ENCODE results near the gene ATG3.
A peak's percentile ranks its signal among the peaks of the same experiment; 100 is the strongest.

ATG3 gene

DNA sequence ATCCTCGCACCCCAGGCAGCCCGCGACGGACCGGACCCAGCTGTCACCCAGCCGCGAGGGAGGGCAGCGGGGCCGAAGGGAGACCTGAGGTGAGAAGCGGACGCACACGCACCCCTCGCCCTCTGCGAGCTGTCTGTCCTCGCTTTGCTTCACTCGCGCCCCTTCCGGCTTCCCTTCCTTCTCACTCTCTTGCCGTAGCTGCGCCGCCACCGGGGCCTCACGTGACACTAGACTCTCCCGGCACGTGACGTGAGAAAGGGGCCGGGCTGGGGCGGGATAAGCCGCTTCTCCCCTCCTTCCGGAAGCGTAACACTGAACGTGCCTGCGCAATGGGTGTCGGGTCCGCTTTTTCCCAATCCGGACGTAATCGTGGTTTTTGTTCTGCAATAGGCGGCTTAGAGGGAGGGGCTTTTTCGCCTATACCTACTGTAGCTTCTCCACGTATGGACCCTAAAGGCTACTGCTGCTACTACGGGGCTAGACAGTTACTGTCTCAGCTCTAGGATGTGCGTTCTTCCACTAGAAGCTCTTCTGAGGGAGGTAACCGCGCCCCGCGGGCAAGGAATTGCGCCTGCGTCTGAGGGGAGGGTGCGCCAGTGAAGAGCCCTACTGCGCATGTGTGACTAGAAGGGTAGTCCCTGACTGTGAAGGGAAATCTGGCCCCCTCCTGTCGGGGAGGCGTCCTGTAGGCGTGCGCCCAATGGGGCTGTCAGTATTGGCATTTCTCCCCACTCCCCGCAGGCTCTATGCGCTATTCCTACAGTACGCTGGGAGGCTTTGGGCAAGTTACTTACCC is at the start of gene ATG3, which contains the start of gene SLC35A5:
ATG3 (minus strand) TSS at position 229 of the 796 bp plus-strand sequence. CDS start 434 bp downstream, outside the sequence.
SLC35A5 (plus strand) TSS at position 312 of the 796 bp plus-strand sequence. CDS start 1,359 bp downstream, outside the sequence.
- TF ChIP-seq, protein P1, sequence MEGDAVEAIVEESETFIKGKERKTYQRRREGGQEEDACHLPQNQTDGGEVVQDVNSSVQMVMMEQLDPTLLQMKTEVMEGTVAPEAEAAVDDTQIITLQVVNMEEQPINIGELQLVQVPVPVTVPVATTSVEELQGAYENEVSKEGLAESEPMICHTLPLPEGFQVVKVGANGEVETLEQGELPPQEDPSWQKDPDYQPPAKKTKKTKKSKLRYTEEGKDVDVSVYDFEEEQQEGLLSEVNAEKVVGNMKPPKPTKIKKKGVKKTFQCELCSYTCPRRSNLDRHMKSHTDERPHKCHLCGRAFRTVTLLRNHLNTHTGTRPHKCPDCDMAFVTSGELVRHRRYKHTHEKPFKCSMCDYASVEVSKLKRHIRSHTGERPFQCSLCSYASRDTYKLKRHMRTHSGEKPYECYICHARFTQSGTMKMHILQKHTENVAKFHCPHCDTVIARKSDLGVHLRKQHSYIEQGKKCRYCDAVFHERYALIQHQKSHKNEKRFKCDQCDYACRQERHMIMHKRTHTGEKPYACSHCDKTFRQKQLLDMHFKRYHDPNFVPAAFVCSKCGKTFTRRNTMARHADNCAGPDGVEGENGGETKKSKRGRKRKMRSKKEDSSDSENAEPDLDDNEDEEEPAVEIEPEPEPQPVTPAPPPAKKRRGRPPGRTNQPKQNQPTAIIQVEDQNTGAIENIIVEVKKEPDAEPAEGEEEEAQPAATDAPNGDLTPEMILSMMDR (IDR thresholded peaks at IDR 0.05; ENCODE audit: extremely low read depth, missing control alignments), result no peak
- peak; percentile 94 for DNase-seq (ENCODE audit: low spot score)

DNA sequence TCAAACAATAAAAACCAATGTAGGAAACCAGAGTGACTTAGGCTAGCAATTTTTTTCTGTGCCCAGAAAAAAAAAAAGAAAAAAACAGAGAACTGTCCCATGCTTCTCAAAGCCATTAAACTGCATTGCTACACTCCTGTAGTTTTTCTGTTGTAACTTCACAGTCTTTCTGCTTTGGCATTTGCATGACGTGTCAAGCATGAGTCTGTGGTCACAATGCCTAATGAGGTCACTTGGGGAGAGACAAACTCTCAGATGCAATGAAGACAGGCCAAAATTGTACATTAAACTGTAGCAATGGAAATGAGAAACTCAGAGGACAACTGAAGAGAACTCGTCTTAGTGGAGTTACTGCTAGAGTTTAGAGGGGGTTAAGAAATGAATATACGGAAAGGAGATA is 48.4 kb upstream of the ATG3 start:
- no peak for DNase-seq (ENCODE audit: low spot score)
- TF ChIP-seq, protein P1 (IDR thresholded peaks at IDR 0.05; ENCODE audit: extremely low read depth, missing control alignments), result no peak

DNA sequence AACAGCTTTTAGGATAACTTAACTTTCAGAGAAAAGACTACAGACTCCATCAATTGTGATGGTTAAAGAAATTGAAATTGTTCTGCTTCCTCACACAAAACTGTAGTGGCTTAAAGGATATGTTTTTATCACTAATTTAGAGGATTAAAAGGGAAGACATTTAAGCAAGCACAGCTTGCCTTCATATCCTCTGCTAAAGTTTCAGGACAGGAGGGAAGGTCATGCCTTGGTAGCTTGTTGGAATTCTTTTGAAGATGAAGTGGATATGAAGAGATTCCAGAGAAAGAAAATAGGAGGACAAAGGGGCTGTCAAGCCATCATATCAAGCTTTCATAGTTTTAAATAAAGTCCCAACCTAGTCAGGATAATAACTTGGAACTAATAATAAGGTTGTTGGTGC is 46.1 kb upstream of the ATG3 start:
- DNase-seq (ENCODE audit: low spot score), result no peak
- TF ChIP-seq, protein P1 (IDR thresholded peaks at IDR 0.05; ENCODE audit: extremely low read depth, missing control alignments), result no peak

DNA sequence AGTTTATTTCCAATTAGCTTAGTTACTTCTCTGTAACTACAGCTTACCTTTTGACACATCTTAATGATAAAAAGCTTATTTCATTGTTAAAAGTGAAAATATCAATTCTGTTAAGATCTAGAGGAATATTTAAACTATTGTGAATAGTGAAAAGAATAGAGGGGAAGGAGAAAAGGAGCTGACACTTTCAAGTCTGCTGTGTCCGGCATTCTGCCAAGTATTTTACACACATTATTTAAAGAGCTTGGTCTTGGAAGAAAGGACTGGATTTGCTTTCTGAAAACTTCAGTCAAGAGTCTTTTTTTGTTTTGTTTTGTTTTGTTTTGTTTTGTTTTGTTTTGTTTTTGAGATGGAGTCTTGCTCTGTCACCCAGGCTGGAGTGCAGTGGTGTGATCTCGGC is 44.3 kb upstream of the ATG3 start:
- TF ChIP-seq, protein P1 (IDR thresholded peaks at IDR 0.05; ENCODE audit: extremely low read depth, missing control alignments), result no peak
- no peak for DNase-seq (ENCODE audit: low spot score)

DNA sequence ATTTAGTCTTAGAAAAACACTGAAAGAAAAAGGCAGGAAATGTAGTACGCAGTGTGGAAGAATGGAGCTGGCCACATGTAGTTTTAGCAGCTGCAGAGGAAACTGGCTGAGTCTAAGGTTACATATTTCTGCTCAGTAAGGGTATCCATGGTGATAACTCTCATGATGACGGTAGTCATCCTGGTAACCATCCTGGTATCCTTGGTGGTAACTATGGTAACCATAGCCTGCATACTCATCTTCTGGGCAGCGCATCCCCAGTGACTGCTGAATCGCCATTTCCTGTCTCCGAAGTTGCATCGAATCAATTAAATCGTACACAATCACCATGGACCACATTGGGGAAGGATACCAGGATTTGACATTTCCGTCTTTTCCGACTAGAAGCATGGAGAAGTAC is 43.5 kb upstream of the ATG3 start:
- TF ChIP-seq, protein P1 (IDR thresholded peaks at IDR 0.05; ENCODE audit: extremely low read depth, missing control alignments), result no peak
- no peak for DNase-seq (ENCODE audit: low spot score)

DNA sequence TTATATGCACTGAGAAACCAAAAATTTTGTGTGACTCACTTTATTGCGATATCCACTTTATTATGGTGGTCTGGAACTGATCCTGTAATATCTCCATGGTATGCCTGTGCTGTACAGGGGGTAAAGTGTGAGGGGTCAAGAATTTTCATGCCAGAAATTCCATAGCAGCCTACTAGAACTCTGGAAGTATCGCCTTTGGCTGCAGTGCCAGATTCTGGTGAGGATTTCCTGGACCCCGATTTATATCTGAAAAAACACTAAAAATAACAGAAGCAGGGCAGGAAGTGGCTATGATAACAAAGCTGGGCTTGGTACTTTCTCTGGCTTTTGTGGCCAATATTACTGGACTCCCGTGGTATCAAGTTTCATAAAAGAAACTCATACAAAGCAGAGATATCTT is 42.8 kb upstream of the ATG3 start:
- TF ChIP-seq, protein P1 (IDR thresholded peaks at IDR 0.05; ENCODE audit: extremely low read depth, missing control alignments), result no peak
- no peak for DNase-seq (ENCODE audit: low spot score)

DNA sequence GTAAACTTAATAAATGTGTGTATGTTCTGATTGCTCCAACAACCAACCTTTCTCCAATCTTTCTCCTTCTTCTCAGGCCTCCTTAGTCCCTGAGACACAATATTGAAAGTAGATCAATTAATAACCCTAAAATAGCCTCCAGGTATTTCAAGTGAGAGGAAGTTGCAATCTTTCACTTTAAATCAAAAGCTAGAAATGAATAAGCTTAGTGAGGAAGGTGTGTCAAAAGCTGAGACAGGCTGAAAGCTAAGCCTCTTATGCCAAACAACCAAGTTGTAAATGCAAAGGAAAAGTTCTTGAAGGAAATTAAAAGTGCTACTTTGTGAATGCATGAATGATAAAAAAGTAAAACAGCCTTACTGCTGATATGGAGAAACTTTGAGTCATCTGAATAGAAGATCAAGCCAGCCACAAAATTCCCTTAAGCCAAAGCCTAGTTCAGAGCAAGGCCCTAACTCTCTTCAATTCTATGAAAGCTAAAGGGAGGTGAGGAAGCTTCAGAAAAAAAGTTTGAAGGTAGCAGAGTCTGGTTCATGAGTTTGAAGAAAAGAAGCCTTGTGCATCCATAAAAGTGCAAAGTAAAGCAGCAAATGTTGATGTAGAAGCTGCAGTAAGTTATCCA is 40.6 kb upstream of the ATG3 start:
- TF ChIP-seq, protein P1 (IDR thresholded peaks at IDR 0.05; ENCODE audit: extremely low read depth, missing control alignments), result no peak
- no peak for DNase-seq (ENCODE audit: low spot score)

All from GM20000 (cell line).